ENCODE data around the gene PRELP. TPM values are rescaled to one million over a fixed set of nuclear protein-coding genes. Genes with fewer than 3 reads are reported as not detected.

PRELP gene
- total and polyA plus RNA-seq, 9 of the 15 experiments (the other 6 are each of a cell fraction or from before 2014, with no cell fraction given), result 0.04 TPM; not detected in 8

DNA sequence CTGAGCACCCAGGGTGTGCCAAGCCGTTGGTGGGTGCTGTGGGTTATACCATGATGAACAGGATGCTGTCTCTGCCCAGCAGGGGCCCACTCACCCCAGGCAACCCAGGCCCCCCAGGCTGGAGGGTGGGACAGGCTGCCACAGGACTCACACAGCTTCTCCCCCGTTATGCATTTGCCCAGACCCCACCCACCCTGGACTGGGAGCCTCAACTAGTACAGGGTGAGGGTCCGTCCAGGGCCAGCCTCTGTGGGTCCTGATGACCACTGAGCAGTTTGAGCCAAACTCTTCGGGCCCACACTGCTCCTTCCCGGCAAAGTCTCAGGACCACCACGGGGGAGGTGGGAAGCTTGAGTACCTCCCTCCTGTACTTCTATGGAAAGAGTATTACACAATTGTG is 3.8 kb upstream of the PRELP start:
- in situ Hi-C loops (cut with MboI), result no loop called here
- Histone ChIP-seq H4K20me1 (replicated peaks; ENCODE audit: control insufficient read depth, insufficient read depth, low read length) (peaks cover 4% of the 10 kb centered on the region; the same call in 1 of the 2 replicates), H3K79me2 (ENCODE audit: control insufficient read depth, insufficient read depth, low read length) (no peaks in the 10 kb centered on the region), H3K36me3 (ENCODE audit: control insufficient read depth, insufficient read depth, low read length) (no peaks in the 10 kb centered on the region), H3K4me3 (no peak overlapping the region), H2AFZ (ENCODE audit: low read depth, low read length) (no peak overlapping the region), H3K27ac (ENCODE audit: extremely low read depth, low read depth, low read length) (no peak overlapping the region), H3K4me2 (ENCODE audit: insufficient read depth, low read length) (no peak overlapping the region), H3K4me1 (replicated peaks in 1 of 2; ENCODE audit: control insufficient read depth in 2 of 2, insufficient read depth in 2 of 2, low read length in 2 of 2) (no peaks in the 10 kb centered on the region), H3K9me1 (ENCODE audit: control insufficient read depth, insufficient read depth, low read length) (no peaks in the 10 kb centered on the region), H3K9me3 (replicated peaks; ENCODE audit: control insufficient read depth, insufficient read depth, low read depth, low read length) (no peaks in the 10 kb centered on the region), H3K27me3 (ENCODE audit: control insufficient read depth in 2 of 2, insufficient read depth in 2 of 2, low read length in 2 of 2) (peaks cover 31 to 65% of the 10 kb centered on the region in 2 experiments), H3K9ac (ENCODE audit: insufficient read depth in 1 of 2, low read depth in 2 of 2, low read length in 2 of 2) (no peak overlapping the region)
- intact Hi-C loops (cut with micrococcal nuclease), result no loop called here
- 2% methylated on average over 5 of the region's 6 CpGs for WGBS (ENCODE audit: insufficient coverage, low coverage, missing lambda C conversion rate)
- ChIA-PET CTCF (ENCODE audit: low intra/inter-chr PET ratio) (no interaction called here), POLR2A (interaction anchor here (0.7 kb wide), 1 partner anchor 12 kb away, joined by 3 read pairs; no protein-coding TSS in a partner anchor)
- ATAC-seq (no peak), FAIRE-seq (no peak), DNase-seq (ENCODE audit: extremely low read depth in 1 of 4, low spot score in 3 of 4) (no peak)
- BruUV-seq (replicated peaks), result no TSS peak
- no peak for TF ChIP-seq E2F3 (CRISPR knock-in tag; IDR thresholded peaks at IDR 0.05)
- no peak for TF ChIP-seq PRMT5 (CRISPR knock-in tag; IDR thresholded peaks at IDR 0.05)
- TF ChIP-seq, protein P1, sequence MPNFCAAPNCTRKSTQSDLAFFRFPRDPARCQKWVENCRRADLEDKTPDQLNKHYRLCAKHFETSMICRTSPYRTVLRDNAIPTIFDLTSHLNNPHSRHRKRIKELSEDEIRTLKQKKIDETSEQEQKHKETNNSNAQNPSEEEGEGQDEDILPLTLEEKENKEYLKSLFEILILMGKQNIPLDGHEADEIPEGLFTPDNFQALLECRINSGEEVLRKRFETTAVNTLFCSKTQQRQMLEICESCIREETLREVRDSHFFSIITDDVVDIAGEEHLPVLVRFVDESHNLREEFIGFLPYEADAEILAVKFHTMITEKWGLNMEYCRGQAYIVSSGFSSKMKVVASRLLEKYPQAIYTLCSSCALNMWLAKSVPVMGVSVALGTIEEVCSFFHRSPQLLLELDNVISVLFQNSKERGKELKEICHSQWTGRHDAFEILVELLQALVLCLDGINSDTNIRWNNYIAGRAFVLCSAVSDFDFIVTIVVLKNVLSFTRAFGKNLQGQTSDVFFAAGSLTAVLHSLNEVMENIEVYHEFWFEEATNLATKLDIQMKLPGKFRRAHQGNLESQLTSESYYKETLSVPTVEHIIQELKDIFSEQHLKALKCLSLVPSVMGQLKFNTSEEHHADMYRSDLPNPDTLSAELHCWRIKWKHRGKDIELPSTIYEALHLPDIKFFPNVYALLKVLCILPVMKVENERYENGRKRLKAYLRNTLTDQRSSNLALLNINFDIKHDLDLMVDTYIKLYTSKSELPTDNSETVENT (CRISPR knock-in tag; IDR thresholded peaks at IDR 0.05), result no peak
- TF ChIP-seq, protein P2, sequence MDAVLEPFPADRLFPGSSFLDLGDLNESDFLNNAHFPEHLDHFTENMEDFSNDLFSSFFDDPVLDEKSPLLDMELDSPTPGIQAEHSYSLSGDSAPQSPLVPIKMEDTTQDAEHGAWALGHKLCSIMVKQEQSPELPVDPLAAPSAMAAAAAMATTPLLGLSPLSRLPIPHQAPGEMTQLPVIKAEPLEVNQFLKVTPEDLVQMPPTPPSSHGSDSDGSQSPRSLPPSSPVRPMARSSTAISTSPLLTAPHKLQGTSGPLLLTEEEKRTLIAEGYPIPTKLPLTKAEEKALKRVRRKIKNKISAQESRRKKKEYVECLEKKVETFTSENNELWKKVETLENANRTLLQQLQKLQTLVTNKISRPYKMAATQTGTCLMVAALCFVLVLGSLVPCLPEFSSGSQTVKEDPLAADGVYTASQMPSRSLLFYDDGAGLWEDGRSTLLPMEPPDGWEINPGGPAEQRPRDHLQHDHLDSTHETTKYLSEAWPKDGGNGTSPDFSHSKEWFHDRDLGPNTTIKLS (IDR thresholded peaks at IDR 0.05; ENCODE audit: borderline replicate concordance, low read depth), result no peak
- TF ChIP-seq STAT5B (CRISPR knock-in tag; IDR thresholded peaks at IDR 0.05), result no peak
